Keratinocyte (primary cell): ENCODE data around the gene DMD.

Source experiments
- CTCF ChIP-seq, 3 experiments: IDR thresholded peaks in 1 of 3; conservative IDR thresholded peaks in 1 of 3; optimal IDR thresholded peaks in 1 of 3; 2 replicates in 2 of 3; 3 replicates in 1 of 3; pipeline versions ENCODE3 to v1.5.1; 2011; ENCODE audit warnings: low read length in 3 of 3, mild to moderate bottlenecking in 3 of 3, moderate library complexity in 2 of 3, control low read depth in 1 of 3, inconsistent platforms in 1 of 3; ENCODE audit not compliant: insufficient read depth in 2 of 3; ENCODE audit errors: extremely low read depth in 1 of 3
- EZH2 ChIP-seq: IDR thresholded peaks from one replicate; pipeline ENCODE4 v1.6.1; 2012; ENCODE audit warnings: inconsistent platforms, mild to moderate bottlenecking, low read length, moderate library complexity

- TF ChIP-seq CTCF (optimal IDR thresholded peaks at IDR 0.05 in 1 of 3, IDR thresholded peaks at IDR 0.05 in 1 of 3, conservative IDR thresholded peaks at IDR 0.05 in 1 of 3; ENCODE audit: extremely low read depth in 1 of 3, insufficient read depth in 2 of 3, low read length in 3 of 3) (no peak), EZH2 (no peak)
Observed at GRCh38 chrX:31168551-31168950, 2042.8 kb downstream of the DMD start.
